Upper lobe of left lung (tissue), 6 donors: ENCODE measurements around the gene CYP2C8. TPM values are rescaled to one million over a fixed set of nuclear protein-coding genes. Genes with fewer than 3 reads are reported as not detected.

ENCODE experiments used
- ATAC-seq, 2 donors: fragments of 200-7000 bp; cut with Tn5 transposase; one replicate each; pipeline ENCODE4 v1.9.1; 2022; ENCODE audit warnings: mild to moderate bottlenecking in 2 of 2, moderate library complexity in 2 of 2; ENCODE audit not compliant: low FRiP score in 2 of 2
- DNase-seq, 2 donors: peaks; one replicate each; pipeline ENCODE4 v3.0.0-alpha.2; 2019 to 2020
- H3K27ac ChIP-seq, 4 donors: fragments of 200-600 bp; sonication (generic); one replicate each; pipeline ENCODE4 v1.5.1; 2016 to 2019
- H3K27me3 ChIP-seq, 4 donors: fragments of 200-600 bp; sonication (generic); one replicate each; pipeline ENCODE4 v1.5.1; 2017 to 2019
- H3K36me3 ChIP-seq, 4 donors: fragments of 200-600 bp; sonication (generic); one replicate each; pipeline ENCODE4 v1.5.1; 2016 to 2019
- H3K4me1 ChIP-seq, 4 donors: fragments of 200-600 bp; sonication (generic); one replicate each; pipeline ENCODE4 v1.5.1; 2018 to 2019
- H3K4me3 ChIP-seq, 4 donors: fragments of 200-600 bp; sonication (generic); one replicate each; pipeline ENCODE4 v1.5.1; 2017 to 2019; ENCODE audit warnings: mild to moderate bottlenecking in 2 of 4, moderate library complexity in 1 of 4
- H3K9me3 ChIP-seq, 4 donors: fragments of 200-600 bp; sonication (generic); one replicate each; pipeline ENCODE4 v1.5.1; 2018 to 2019
- CTCF ChIP-seq, 6 experiments: fragments of 450-650 bp in 4 of 6; fragments of 200-600 bp in 2 of 6; sonication (generic) in 2 of 6; IDR thresholded peaks; one replicate each; pipeline ENCODE4 v1.5.1; 2016 to 2019; ENCODE audit warnings: antibody characterized with exemption in 6 of 6
- EP300 ChIP-seq, 4 donors: sonication (generic); formaldehyde crosslinking; IDR thresholded peaks; one replicate each; pipeline ENCODE4 v1.5.1; 2017; ENCODE audit warnings: antibody characterized with exemption in 4 of 4, control low read depth in 2 of 4
- POLR2A ChIP-seq, 4 donors: fragments of 450-650 bp; IDR thresholded peaks; one replicate each; pipeline ENCODE4 v1.5.1; 2016 to 2017; ENCODE audit warnings: antibody characterized with exemption in 4 of 4, mild to moderate bottlenecking in 2 of 4
- POLR2AphosphoS5 ChIP-seq, 2 donors: sonication (generic); formaldehyde crosslinking; IDR thresholded peaks; one replicate each; pipeline ENCODE4 v1.5.1; 2017; ENCODE audit warnings: antibody characterized with exemption in 2 of 2
- WGBS, 2 donors: methylation state at CpG; one replicate each; pipeline ENCODE4 v1.1.5; 2017 to 2018; 5-methylcytosine and 5-hydroxymethylcytosine counted together
- total RNA-seq, 6 donors: library from RNA; depleted of rRNA in 4 of 6; stranded (reverse); fragments of >200 nt in 4 of 6; gene quantifications; one replicate each; pipeline versions ENCODE4 v1.1.0 to v1.2.1, GENCODE V29; 2016 to 2021
- donor health status: DM: no; HTN: no; CAD: no; lungs with moderate emphysema.
- donor health status: DM: no; HTN: yes; CAD: no; lungs with severe emphysema.

Gene CYP2C8
- total RNA-seq, 6 donors from 2014 or later = 0.44 to 1.4 (median 0.49) TPM; not detected in 1

- ATAC-seq (no peak), DNase-seq (no peak)
- peaks cover 0 to 7% (median 0%) of the 10 kb centered on the region in 4 donors for H3K9me3 ChIP-seq
- no peak overlapping the region for H3K27ac ChIP-seq
- H3K36me3 ChIP-seq = no peaks in the 10 kb centered on the region
- WGBS, 2 donors = 86 to 92% methylated on average over 2 of the region's 2 CpGs
- TF ChIP-seq POLR2A (IDR thresholded peaks at IDR 0.05) = no peak
- TF ChIP-seq POLR2AphosphoS5 (IDR thresholded peaks at IDR 0.05) = no peak
- TF ChIP-seq EP300 (IDR thresholded peaks at IDR 0.05) = no peak
- no peak for TF ChIP-seq CTCF (IDR thresholded peaks at IDR 0.05)
- H3K4me3 ChIP-seq = no peak overlapping the region
- H3K27me3 ChIP-seq = no peaks in the 10 kb centered on the region
- no peaks in the 10 kb centered on the region for H3K4me1 ChIP-seq
Measured at GRCh38 chr10:95048206-95048605, 21.1 kb downstream of the CYP2C8 start.

- Histone ChIP-seq H3K27me3 (no peaks in the 10 kb centered on the region), H3K4me3 (no peak overlapping the region), H3K36me3 (no peaks in the 10 kb centered on the region), H3K27ac (no peak overlapping the region), H3K9me3 (no peaks in the 10 kb centered on the region), H3K4me1 (no peaks in the 10 kb centered on the region)
- WGBS, 2 donors = 84 to 86% methylated on average over 2 of the region's 2 CpGs
- DNase-seq (no peak), ATAC-seq (no peak)
- TF ChIP-seq POLR2AphosphoS5 (IDR thresholded peaks at IDR 0.05) = no peak
- no peak for TF ChIP-seq EP300 (IDR thresholded peaks at IDR 0.05)
Measured at GRCh38 chr10:95039281-95039680, 30.0 kb downstream of the CYP2C8 start.

GRCh38 chr10:95035332-95036295, 33.7 kb downstream of the CYP2C8 start:
- whole genome bisulfite sequencing, 2 donors = 40 to 55% methylated on average over 4 of the region's 4 CpGs
- peak in 1 of 2 donors; percentile 45 for DNase-seq
- Histone ChIP-seq H3K4me1 (no peaks in the 10 kb centered on the region), H3K36me3 (no peaks in the 10 kb centered on the region), H3K4me3 (no peak overlapping the region), H3K27ac (no peak overlapping the region), H3K9me3 (no peaks in the 10 kb centered on the region), H3K27me3 (no peaks in the 10 kb centered on the region)
- TF ChIP-seq EP300 (IDR thresholded peaks at IDR 0.05) (no peak), POLR2AphosphoS5 (IDR thresholded peaks at IDR 0.05) (no peak), POLR2A (IDR thresholded peaks at IDR 0.05) (no peak), CTCF (IDR thresholded peaks at IDR 0.05) (no peak)
- ATAC-seq = peak in 1 of 2 donors; percentile 76

- Histone ChIP-seq H3K27ac (no peak overlapping the region), H3K27me3 (no peaks in the 10 kb centered on the region), H3K36me3 (no peaks in the 10 kb centered on the region), H3K9me3 (no peaks in the 10 kb centered on the region), H3K4me1 (no peaks in the 10 kb centered on the region), H3K4me3 (no peak overlapping the region)
- DNase-seq (no peak), ATAC-seq (no peak)
- no peak for TF ChIP-seq POLR2AphosphoS5 (IDR thresholded peaks at IDR 0.05)
- no peak for TF ChIP-seq CTCF (IDR thresholded peaks at IDR 0.05)
- no peak for TF ChIP-seq EP300 (IDR thresholded peaks at IDR 0.05)
- WGBS, 2 donors = 91% methylated on average over 4 of the region's 4 CpGs
Measured at GRCh38 chr10:95034401-95034800, 34.9 kb downstream of the CYP2C8 start.

- Histone ChIP-seq H3K9me3 (no peaks in the 10 kb centered on the region), H3K4me3 (no peak overlapping the region), H3K36me3 (no peaks in the 10 kb centered on the region), H3K27ac (no peak overlapping the region), H3K4me1 (no peaks in the 10 kb centered on the region), H3K27me3 (no peaks in the 10 kb centered on the region)
- no peak for ATAC-seq
- no peak for DNase-seq
- TF ChIP-seq POLR2AphosphoS5 (IDR thresholded peaks at IDR 0.05) (no peak), POLR2A (IDR thresholded peaks at IDR 0.05) (no peak), CTCF (IDR thresholded peaks at IDR 0.05) (no peak), EP300 (IDR thresholded peaks at IDR 0.05) (no peak)
Measured at GRCh38 chr10:95031656-95032055, 37.6 kb downstream of the CYP2C8 start.
